Right ventricle myocardium superior (tissue), 1 donor: Measurements from ENCODE around the gene UQCC5. TPM values are rescaled to one million over a fixed set of nuclear protein-coding genes. Genes with fewer than 3 reads are reported as not detected.

Experiments
- ATAC-seq: fragments of 200-7000 bp; cut with Tn5 transposase; one replicate; pipeline ENCODE4 v1.9.1; 2020; ENCODE audit warnings: mild to moderate bottlenecking; ENCODE audit not compliant: poor library complexity
- DNase-seq: peaks from one replicate; pipeline ENCODE4 v3.0.0-alpha.2; 2020
- intact Hi-C: fragments of 100-400 bp; cut with DNase I; formaldehyde crosslinking; loops from one replicate; pipeline ENCODE4 v1.11.2; 2022
- total RNA-seq: library from RNA; stranded (reverse); fragmentation: NEBNext Ultra II Directional; extraction: Animal tissue kit (Norgen Biotek cat#: 25700); gene quantifications from one replicate; pipeline ENCODE4 v1.2.1, GENCODE V29; 2021
- donor health status: DM: no; HTN: yes; CAD: no; lungs with severe emphysema.

The UQCC5 gene
- total RNA-seq, 1 donor from 2014 or later = 71.2 TPM

GRCh38 chr3:52502001-52502400 lies 34.4 kb upstream of the UQCC5 start:
- intact Hi-C loops = no loop called here
- DNase-seq (no peak), ATAC-seq (no peak)

- no peak for ATAC-seq
- intact Hi-C loops = no loop called here
Observed at GRCh38 chr3:52502808-52503350, 33.5 kb upstream of the UQCC5 start.

GRCh38 chr3:52503788-52504424 lies 32.5 kb upstream of the UQCC5 start:
- intact Hi-C loops = no loop called here
- DNase-seq (no peak), ATAC-seq (no peak)

More at GRCh38 chr3:52502808-52503350, 33.5 kb upstream of the UQCC5 start:
- DNase-seq = no peak

GRCh38 chr3:52504977-52505376 lies 31.4 kb upstream of the UQCC5 start:
- no peak for DNase-seq
- intact Hi-C loops = no loop called here
- ATAC-seq = no peak

- no peak for DNase-seq
- no peak for ATAC-seq
- intact Hi-C loops = no loop called here
Observed at GRCh38 chr3:52506266-52506966, 30.0 kb upstream of the UQCC5 start.

GRCh38 chr3:52507359-52507758 lies 29.0 kb upstream of the UQCC5 start:
- DNase-seq = no peak
- intact Hi-C loops = no loop called here
- ATAC-seq = no peak

GRCh38 chr3:52509753-52510328 lies 26.6 kb upstream of the UQCC5 start:
- intact Hi-C loops = no loop called here
- DNase-seq (no peak), ATAC-seq (no peak)

GRCh38 chr3:52511509-52511908 lies 24.9 kb upstream of the UQCC5 start:
- intact Hi-C loops = no loop called here
- no peak for DNase-seq
- no peak for ATAC-seq

GRCh38 chr3:52512105-52512504 lies 24.3 kb upstream of the UQCC5 start:
- intact Hi-C loops = no loop called here
- DNase-seq = no peak
- ATAC-seq = no peak

- intact Hi-C loops = no loop called here
- no peak for ATAC-seq
- DNase-seq = no peak
Observed at GRCh38 chr3:52512727-52513126, 23.7 kb upstream of the UQCC5 start.

GRCh38 chr3:52513281-52513680 lies 23.1 kb upstream of the UQCC5 start:
- ATAC-seq = no peak
- intact Hi-C loops = no loop called here
- DNase-seq = no peak

GRCh38 chr3:52514576-52514975 lies 21.8 kb upstream of the UQCC5 start:
- DNase-seq (no peak), ATAC-seq (no peak)
- intact Hi-C loops = no loop called here

- intact Hi-C loops = no loop called here
- ATAC-seq = no peak
- no peak for DNase-seq
Observed at GRCh38 chr3:52515192-52515591, 21.2 kb upstream of the UQCC5 start.

- intact Hi-C loops = no loop called here
- ATAC-seq (no peak), DNase-seq (no peak)
Observed at GRCh38 chr3:52516509-52517195, 19.8 kb upstream of the UQCC5 start.

GRCh38 chr3:52517796-52518722 lies 18.3 kb upstream of the UQCC5 start:
- DNase-seq (no peak), ATAC-seq (no peak)
- intact Hi-C loops = no loop called here

- peak; percentile 48 for ATAC-seq
- no peak for DNase-seq
- intact Hi-C loops = no loop called here
Observed at GRCh38 chr3:52518723-52519444, 17.5 kb upstream of the UQCC5 start.

- intact Hi-C loops = no loop called here
- ATAC-seq (no peak), DNase-seq (no peak)
Observed at GRCh38 chr3:52519445-52520140, 16.8 kb upstream of the UQCC5 start.
